Mammary epithelial cell (primary cell): Measurements from ENCODE around the gene INHBC.

Experiments
- CTCF ChIP-seq, 2 donors: IDR thresholded peaks in 1 of 2; conservative IDR thresholded peaks in 1 of 2; 2 replicates each; pipeline ENCODE4 v1.5.1; 2011 to 2012; ENCODE audit warnings: inconsistent platforms in 2 of 2, low read length in 2 of 2, mild to moderate bottlenecking in 2 of 2, control low read depth in 1 of 2, low read depth in 1 of 2; ENCODE audit not compliant: insufficient read depth in 1 of 2; ENCODE audit errors: extremely low read depth in 1 of 2
- EZH2 ChIP-seq: IDR thresholded peaks from 2 replicates; pipeline ENCODE4 v1.6.1; 2012; ENCODE audit warnings: low read length, inconsistent platforms, borderline replicate concordance

- TF ChIP-seq CTCF (conservative IDR thresholded peaks at IDR 0.05 in 1 of 2, IDR thresholded peaks at IDR 0.05 in 1 of 2; ENCODE audit: extremely low read depth in 1 of 2, insufficient read depth in 1 of 2, low read depth in 1 of 2, low read length in 2 of 2) (no peak), EZH2 (no peak)
These were observed 14.1 kb downstream of the INHBC start for GRCh38 chr12:57448669-57449068.
